ENCODE results near the gene COTL1.

Gene COTL1

GRCh38 chr16:84546669-84547545, 71.0 kb downstream of the COTL1 start:
- DNase-seq, result no peak

GRCh38 chr16:84545114-84545737, 72.7 kb downstream of the COTL1 start:
- DNase-seq, result no peak

- no peak for DNase-seq
Measured at GRCh38 chr16:84544031-84544773, 73.7 kb downstream of the COTL1 start.

GRCh38 chr16:84543253-84543652, 74.6 kb downstream of the COTL1 start:
- DNase-seq, result no peak

- DNase-seq, result no peak
Measured at GRCh38 chr16:84541999-84542817, 75.7 kb downstream of the COTL1 start.

GRCh38 chr16:84540194-84540593, 77.7 kb downstream of the COTL1 start:
- DNase-seq, result no peak

- DNase-seq, result no peak
Measured at GRCh38 chr16:84538222-84538840, 79.5 kb downstream of the COTL1 start.

- DNase-seq, result no peak
Measured at GRCh38 chr16:84537491-84538151, 80.3 kb downstream of the COTL1 start.

- DNase-seq, result no peak
Measured at GRCh38 chr16:84535851-84536250, 82.0 kb downstream of the COTL1 start.

- DNase-seq, result no peak
Measured at GRCh38 chr16:84535408-84535807, 82.5 kb downstream of the COTL1 start.

GRCh38 chr16:84534815-84535214, 83.1 kb downstream of the COTL1 start:
- DNase-seq, result no peak

GRCh38 chr16:84532855-84533486, 84.9 kb downstream of the COTL1 start:
- DNase-seq, result no peak

GRCh38 chr16:84532291-84532724, 85.6 kb downstream of the COTL1 start:
- DNase-seq, result no peak

GRCh38 chr16:84531671-84532111, 86.2 kb downstream of the COTL1 start:
- DNase-seq, result peak; percentile 59

GRCh38 chr16:84530590-84530989, 87.3 kb downstream of the COTL1 start:
- DNase-seq, result no peak

- DNase-seq, result no peak
Measured at GRCh38 chr16:84529607-84530006, 88.3 kb downstream of the COTL1 start.

GRCh38 chr16:84528322-84528721, 89.6 kb downstream of the COTL1 start:
- no peak for DNase-seq

- DNase-seq, result peak; percentile 16
Measured at GRCh38 chr16:84527532-84528269, 90.2 kb downstream of the COTL1 start.

GRCh38 chr16:84526794-84527531, 90.9 kb downstream of the COTL1 start:
- peak; percentile 53 for DNase-seq

All from DMS79 treated with DMSO at 0.1 percent for 48 hours (cell line).